Glutamatergic neuron (in vitro differentiated cells): ENCODE results near the gene LSM3. TPM values are rescaled to one million over a fixed set of nuclear protein-coding genes. Genes with fewer than 3 reads are reported as not detected.

Experiments used
- DNase-seq: peaks from one replicate; pipeline ENCODE4 v3.0.0; 2022
- H3K27ac Mint-ChIP-seq: one replicate; pipeline ENCODE4 v1.8.0; 2020; ENCODE audit warnings: mild to moderate bottlenecking, mixed read lengths, inconsistent platforms; ENCODE audit not compliant: unreplicated experiment
- H3K27me3 Mint-ChIP-seq: one replicate; pipeline ENCODE4 v1.8.0; 2020; ENCODE audit warnings: mild to moderate bottlenecking, moderate library complexity, mixed read lengths, inconsistent platforms; ENCODE audit not compliant: unreplicated experiment
- H3K36me3 Mint-ChIP-seq: one replicate; pipeline ENCODE4 v1.8.0; 2020; ENCODE audit warnings: mild to moderate bottlenecking, mixed read lengths, inconsistent platforms; ENCODE audit not compliant: unreplicated experiment
- H3K4me1 Mint-ChIP-seq: one replicate; pipeline ENCODE4 v1.8.0; 2020; ENCODE audit warnings: mild to moderate bottlenecking, low read depth, mixed read lengths, inconsistent platforms; ENCODE audit not compliant: unreplicated experiment
- H3K4me3 Mint-ChIP-seq: one replicate; pipeline ENCODE4 v1.8.0; 2020; ENCODE audit warnings: mild to moderate bottlenecking, mixed read lengths, inconsistent platforms; ENCODE audit not compliant: unreplicated experiment
- H3K9me3 Mint-ChIP-seq: one replicate; pipeline ENCODE4 v1.8.0; 2020; ENCODE audit warnings: mild to moderate bottlenecking, moderate library complexity, mixed read lengths, inconsistent platforms; ENCODE audit not compliant: unreplicated experiment
- CTCF ChIP-seq: fragments of 200-600 bp; sonication (generic); IDR thresholded peaks from one replicate; pipeline ENCODE4 v1.5.0; 2021; ENCODE audit not compliant: partially characterized antibody, unreplicated experiment
- total RNA-seq: library from RNA; stranded (reverse); fragmentation: NEBNext Ultra II Directional; extraction: Animal tissue kit (Norgen Biotek cat#: 25700); gene quantifications from one replicate; pipeline ENCODE4 v1.2.1, GENCODE V29; 2021; ENCODE audit not compliant: unreplicated experiment

LSM3 gene
- total RNA-seq, 1 donor from 2014 or later = 8.4 TPM

GRCh38 chr3:14174483-14174882 is 4.1 kb upstream of the LSM3 start:
- TF ChIP-seq CTCF = no peak
- no peak overlapping the region for H3K27ac Mint-ChIP-seq
- H3K4me3 Mint-ChIP-seq = no peak overlapping the region
- no peaks in the 10 kb centered on the region for H3K36me3 Mint-ChIP-seq
- H3K9me3 Mint-ChIP-seq = peaks cover 12% of the 10 kb centered on the region
- peaks cover 15% of the 10 kb centered on the region for H3K4me1 Mint-ChIP-seq
- no peaks in the 10 kb centered on the region for H3K27me3 Mint-ChIP-seq
- DNase-seq = no peak

- Mint-ChIP-seq H3K27me3 (no peaks in the 10 kb centered on the region), H3K4me3 (no peak overlapping the region), H3K36me3 (no peaks in the 10 kb centered on the region), H3K27ac (no peak overlapping the region), H3K9me3 (peaks cover 14% of the 10 kb centered on the region), H3K4me1 (peaks cover 20% of the 10 kb centered on the region)
- DNase-seq = no peak
- TF ChIP-seq CTCF = no peak
Measured at GRCh38 chr3:14175383-14176037, 3.1 kb upstream of the LSM3 start.

GRCh38 chr3:14177580-14178246 is 904 bp upstream of the LSM3 start:
- Mint-ChIP-seq H3K4me3 (peak overlapping the region; percentile 97), H3K9me3 (peaks cover 14% of the 10 kb centered on the region), H3K36me3 (no peaks in the 10 kb centered on the region), H3K4me1 (peaks cover 20% of the 10 kb centered on the region), H3K27me3 (no peaks in the 10 kb centered on the region), H3K27ac (peak overlapping the region; percentile 78)
- no peak for TF ChIP-seq CTCF
- DNase-seq = no peak

- TF ChIP-seq CTCF = no peak
- Mint-ChIP-seq H3K36me3 (no peaks in the 10 kb centered on the region), H3K4me3 (peak overlapping the region; percentile 97), H3K27me3 (no peaks in the 10 kb centered on the region), H3K4me1 (peaks cover 20% of the 10 kb centered on the region), H3K9me3 (peaks cover 14% of the 10 kb centered on the region), H3K27ac (peak overlapping the region; percentile 95)
- no peak for DNase-seq
Measured at GRCh38 chr3:14179114-14179465, 473 bp downstream of the LSM3 start.

GRCh38 chr3:14179795-14180194 is 1.2 kb downstream of the LSM3 start:
- Mint-ChIP-seq H3K27ac (no peak overlapping the region), H3K4me1 (peaks cover 20% of the 10 kb centered on the region)
- no peak for TF ChIP-seq CTCF

More at GRCh38 chr3:14179795-14180194, 1.2 kb downstream of the LSM3 start:
- Mint-ChIP-seq H3K9me3 (peaks cover 14% of the 10 kb centered on the region), H3K27me3 (no peaks in the 10 kb centered on the region), H3K36me3 (no peaks in the 10 kb centered on the region), H3K4me3 (peak overlapping the region; percentile 97)
- DNase-seq = no peak
